ENCODE data around the gene FCHSD2.

FCHSD2 gene

DNA sequence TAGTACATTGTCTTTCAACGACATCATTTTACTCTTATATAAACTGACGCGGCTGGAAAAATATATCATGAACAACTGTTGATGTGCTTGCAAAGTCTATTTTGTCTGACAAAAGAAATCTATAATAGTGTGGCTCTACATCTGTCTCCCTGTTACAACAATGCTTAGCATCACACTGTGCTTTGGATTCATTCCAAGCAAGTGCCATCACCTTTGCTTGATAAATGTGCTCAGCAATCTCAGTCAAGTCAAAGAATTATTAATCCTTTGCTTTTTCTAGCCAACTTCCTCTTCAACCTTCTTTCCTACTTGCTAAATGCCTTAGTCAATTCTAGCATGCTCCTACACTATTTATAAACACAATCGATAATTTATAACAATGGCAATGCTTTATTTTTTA lies 140.5 kb downstream of the FCHSD2 start:
- CTCF ChIA-PET: interaction anchor here (0.6 kb wide), 1 partner anchor 111 kb away, joined by 3 read pairs; no protein-coding TSS in a partner anchor
- no peak overlapping the region for H3K27ac ChIP-seq (ENCODE audit: extremely low read depth, low read depth, low read length)
- H3K4me1 ChIP-seq (ENCODE audit: control insufficient read depth, insufficient read depth, low read length): no peaks in the 10 kb centered on the region
- H3K36me3 ChIP-seq (ENCODE audit: control insufficient read depth in 2 of 2, insufficient read depth in 1 of 2, low read length in 2 of 2): no peaks in the 10 kb centered on the region
- no peak overlapping the region for H3K4me3 ChIP-seq (ENCODE audit: low read depth, low read length)
- H3K9me3 ChIP-seq (ENCODE audit: control insufficient read depth, insufficient read depth, low read depth, low read length): no peaks in the 10 kb centered on the region
- TF ChIP-seq, protein P1, sequence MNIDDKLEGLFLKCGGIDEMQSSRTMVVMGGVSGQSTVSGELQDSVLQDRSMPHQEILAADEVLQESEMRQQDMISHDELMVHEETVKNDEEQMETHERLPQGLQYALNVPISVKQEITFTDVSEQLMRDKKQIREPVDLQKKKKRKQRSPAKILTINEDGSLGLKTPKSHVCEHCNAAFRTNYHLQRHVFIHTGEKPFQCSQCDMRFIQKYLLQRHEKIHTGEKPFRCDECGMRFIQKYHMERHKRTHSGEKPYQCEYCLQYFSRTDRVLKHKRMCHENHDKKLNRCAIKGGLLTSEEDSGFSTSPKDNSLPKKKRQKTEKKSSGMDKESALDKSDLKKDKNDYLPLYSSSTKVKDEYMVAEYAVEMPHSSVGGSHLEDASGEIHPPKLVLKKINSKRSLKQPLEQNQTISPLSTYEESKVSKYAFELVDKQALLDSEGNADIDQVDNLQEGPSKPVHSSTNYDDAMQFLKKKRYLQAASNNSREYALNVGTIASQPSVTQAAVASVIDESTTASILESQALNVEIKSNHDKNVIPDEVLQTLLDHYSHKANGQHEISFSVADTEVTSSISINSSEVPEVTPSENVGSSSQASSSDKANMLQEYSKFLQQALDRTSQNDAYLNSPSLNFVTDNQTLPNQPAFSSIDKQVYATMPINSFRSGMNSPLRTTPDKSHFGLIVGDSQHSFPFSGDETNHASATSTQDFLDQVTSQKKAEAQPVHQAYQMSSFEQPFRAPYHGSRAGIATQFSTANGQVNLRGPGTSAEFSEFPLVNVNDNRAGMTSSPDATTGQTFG (tag by site-specific recombination; IDR thresholded peaks at IDR 0.05; ENCODE audit: borderline replicate concordance): no peak
- TF ChIP-seq ZNF785 (tag by site-specific recombination; IDR thresholded peaks at IDR 0.05): no peak
- TF ChIP-seq PRDM10 (tag by site-specific recombination; IDR thresholded peaks at IDR 0.05): no peak
- no peak for TF ChIP-seq ZNF530 (tag by site-specific recombination; IDR thresholded peaks at IDR 0.05; ENCODE audit: low read depth)
- TF ChIP-seq, protein P2, sequence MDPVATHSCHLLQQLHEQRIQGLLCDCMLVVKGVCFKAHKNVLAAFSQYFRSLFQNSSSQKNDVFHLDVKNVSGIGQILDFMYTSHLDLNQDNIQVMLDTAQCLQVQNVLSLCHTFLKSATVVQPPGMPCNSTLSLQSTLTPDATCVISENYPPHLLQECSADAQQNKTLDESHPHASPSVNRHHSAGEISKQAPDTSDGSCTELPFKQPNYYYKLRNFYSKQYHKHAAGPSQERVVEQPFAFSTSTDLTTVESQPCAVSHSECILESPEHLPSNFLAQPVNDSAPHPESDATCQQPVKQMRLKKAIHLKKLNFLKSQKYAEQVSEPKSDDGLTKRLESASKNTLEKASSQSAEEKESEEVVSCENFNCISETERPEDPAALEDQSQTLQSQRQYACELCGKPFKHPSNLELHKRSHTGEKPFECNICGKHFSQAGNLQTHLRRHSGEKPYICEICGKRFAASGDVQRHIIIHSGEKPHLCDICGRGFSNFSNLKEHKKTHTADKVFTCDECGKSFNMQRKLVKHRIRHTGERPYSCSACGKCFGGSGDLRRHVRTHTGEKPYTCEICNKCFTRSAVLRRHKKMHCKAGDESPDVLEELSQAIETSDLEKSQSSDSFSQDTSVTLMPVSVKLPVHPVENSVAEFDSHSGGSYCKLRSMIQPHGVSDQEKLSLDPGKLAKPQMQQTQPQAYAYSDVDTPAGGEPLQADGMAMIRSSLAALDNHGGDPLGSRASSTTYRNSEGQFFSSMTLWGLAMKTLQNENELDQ (tag by site-specific recombination; IDR thresholded peaks at IDR 0.05; ENCODE audit: low read depth): no peak
- no peak for TF ChIP-seq ZNF248 (tag by site-specific recombination; IDR thresholded peaks at IDR 0.05)
- no peak for TF ChIP-seq PRDM1 (tag by site-specific recombination; IDR thresholded peaks at IDR 0.05)
- TF ChIP-seq ZNF747 (tag by site-specific recombination; IDR thresholded peaks at IDR 0.05): no peak
- no peak for TF ChIP-seq MEIS1 (CRISPR knock-in tag; IDR thresholded peaks at IDR 0.05; ENCODE audit: borderline replicate concordance)
- no peak for TF ChIP-seq ZNF211 (tag by site-specific recombination; IDR thresholded peaks at IDR 0.05; ENCODE audit: low read depth)
- TF ChIP-seq REPIN1 (tag by site-specific recombination; IDR thresholded peaks at IDR 0.05; ENCODE audit: low read depth): no peak
- no peak for TF ChIP-seq ZBTB8A (tag by site-specific recombination; IDR thresholded peaks at IDR 0.05)
- no peak for TF ChIP-seq ZNF701 (tag by site-specific recombination; IDR thresholded peaks at IDR 0.05)
- TF ChIP-seq HIC1 (tag by site-specific recombination; IDR thresholded peaks at IDR 0.05): no peak
- TF ChIP-seq KLF1 (tag by site-specific recombination; IDR thresholded peaks at IDR 0.05): no peak
- no peak for TF ChIP-seq ZNF335 (tag by site-specific recombination; conservative IDR thresholded peaks at IDR 0.05)
- POLR2A ChIA-PET: no interaction called here

Data from HEK293 (cell line).